ENCODE data around the gene DUSP7. TPM values are rescaled to one million over a fixed set of nuclear protein-coding genes. Genes with fewer than 3 reads are reported as not detected.

The DUSP7 gene
- total RNA-seq, 1 experiment from 2014 or later = 16.6 TPM

- H3K9ac ChIP-seq (ENCODE audit: low read length) = no peak overlapping the region
- peak overlapping the region; percentile 43 for H3K4me2 ChIP-seq (ENCODE audit: low read length)
- RAD21 ChIA-PET (ENCODE audit: low non-redundant PET in 1 of 2, low total read pairs in 2 of 2, uncharacterized antibody in 2 of 2, unreplicated experiment in 2 of 2) = no interaction called here
- no peak overlapping the region for H3K4me3 ChIP-seq (replicated peaks in 1 of 2; ENCODE audit: low read depth in 1 of 2, low read length in 2 of 2)
- H3K9me3 ChIP-seq (ENCODE audit: control insufficient read depth in 1 of 2, insufficient read depth in 1 of 2, low read depth in 1 of 2, low read length in 2 of 2) = no peaks in the 10 kb centered on the region
- POLR2A ChIA-PET = no interaction called here
- H3K27me3 ChIP-seq (ENCODE audit: insufficient read depth, low read length) = no peaks in the 10 kb centered on the region
- TF ChIP-seq CTCF (IDR thresholded peaks at IDR 0.05 in 2 of 3, conservative IDR thresholded peaks at IDR 0.05 in 1 of 3; ENCODE audit: borderline replicate concordance in 1 of 3, insufficient read depth in 1 of 3, low read depth in 2 of 3, low read length in 2 of 3) (no peak), FOSL1 (IDR thresholded peaks at IDR 0.05; ENCODE audit: low read depth) (no peak), ZNF274 (IDR thresholded peaks at IDR 0.05; ENCODE audit: low read depth, low read length) (no peak), REST (IDR thresholded peaks at IDR 0.05; ENCODE audit: low read depth) (no peak), SP1 (IDR thresholded peaks at IDR 0.05; ENCODE audit: low read depth) (no peak), EGR1 (IDR thresholded peaks at IDR 0.05; ENCODE audit: low read depth) (no peak), POLR2AphosphoS5 (IDR thresholded peaks at IDR 0.05; ENCODE audit: low read depth, low read length) (no peak), YY1 (IDR thresholded peaks at IDR 0.05; ENCODE audit: extremely low read depth, insufficient replicate concordance, low read depth, low read length) (no peak), ZBTB33 (IDR thresholded peaks at IDR 0.05; ENCODE audit: extremely low read depth, insufficient replicate concordance, low read length) (no peak), CBX3 (IDR thresholded peaks at IDR 0.05; ENCODE audit: low read depth) (no peak)
- no TSS peak for BruUV-seq (replicated peaks)
- H3K79me2 ChIP-seq (ENCODE audit: insufficient read depth, low read length) = no peaks in the 10 kb centered on the region
- H3K27ac ChIP-seq (ENCODE audit: low read depth, low read length) = no peak overlapping the region
- DNase-seq (ENCODE audit: low read depth, low spot score) = no peak
- intact Hi-C loops (cut with micrococcal nuclease) = loop anchor here (5.0 kb wide), 1 partner anchor 332 kb away; no protein-coding TSS in a partner anchor
- H2AFZ ChIP-seq (ENCODE audit: low read depth, low read length, poor library complexity, severe bottlenecking) = no peak overlapping the region
- no peak for ATAC-seq
- H3K36me3 ChIP-seq (ENCODE audit: control insufficient read depth in 1 of 2, insufficient read depth in 2 of 2, low read length in 2 of 2) = no peaks in the 10 kb centered on the region
- peaks cover 4 to 23% of the 10 kb centered on the region in 2 experiments for H3K4me1 ChIP-seq (ENCODE audit: control insufficient read depth in 1 of 2, insufficient read depth in 2 of 2, low read length in 2 of 2)
- CTCF ChIA-PET = interaction anchor here (1.2 to 2.3 kb wide), 5 partner anchors 48 to 334 kb away, joined by 4 to 7 read pairs (median 6); no protein-coding TSS in a partner anchor
- H4K20me1 ChIP-seq (ENCODE audit: insufficient read depth) = no peaks in the 10 kb centered on the region
- H3K9me2 ChIP-seq (ENCODE audit: insufficient read depth) = no peaks in the 10 kb centered on the region
These were observed 51.4 kb downstream of the DUSP7 start for GRCh38 chr3:52004906-52005395.

Measured in HCT116 (cell line).